Gastrocnemius medialis (tissue), 4 donors: ENCODE results near the gene KLHL35.

Experiments
- CTCF ChIP-seq, 5 experiments: fragments of 450-650 bp in 3 of 5; fragments of 200-600 bp in 2 of 5; sonication (generic) in 2 of 5; IDR thresholded peaks in 4 of 5; conservative IDR thresholded peaks in 1 of 5; 1 replicate in 4 of 5; 2 replicates in 1 of 5; pipeline ENCODE4 v1.5.1; 2016 to 2019; ENCODE audit warnings: antibody characterized with exemption in 5 of 5, mild to moderate bottlenecking in 3 of 5, moderate library complexity in 3 of 5
- POLR2A ChIP-seq, 2 donors: fragments of 450-650 bp; IDR thresholded peaks; one replicate each; pipeline ENCODE4 v1.6.1; 2017; ENCODE audit warnings: antibody characterized with exemption in 2 of 2, mild to moderate bottlenecking in 2 of 2, moderate library complexity in 2 of 2

GRCh38 chr11:75400146-75400865 lies 32.7 kb downstream of the KLHL35 start:
- no peak for TF ChIP-seq CTCF (IDR thresholded peaks at IDR 0.05 in 4 of 5, conservative IDR thresholded peaks at IDR 0.05 in 1 of 5)
- TF ChIP-seq POLR2A (IDR thresholded peaks at IDR 0.05) = no peak
